PFSK-1 (cell line): ENCODE data around the gene FKBP1B.

Experiments used
- POLR2AphosphoS5 ChIP-seq: IDR thresholded peaks from 2 replicates; pipeline ENCODE4 v1.6.1; 2012; ENCODE audit warnings: low read depth, mild to moderate bottlenecking, control low read depth, low read length, moderate library complexity
- TAF1 ChIP-seq: IDR thresholded peaks from 2 replicates; pipeline ENCODE4 v1.6.1; 2012; ENCODE audit warnings: low read length, control low read depth, borderline replicate concordance; ENCODE audit not compliant: insufficient read depth
- TF ChIP-seq, protein P1 (sequence below), 2 experiments: IDR thresholded peaks; 2 replicates each; pipeline versions ENCODE4 v1.6.1 to v1.8.0; 2011 to 2012; ENCODE audit warnings: low read depth in 2 of 2, low read length in 2 of 2, control low read depth in 1 of 2, inconsistent platforms in 1 of 2, mild to moderate bottlenecking in 1 of 2, moderate library complexity in 1 of 2; ENCODE audit not compliant: insufficient read depth in 1 of 2

DNA sequence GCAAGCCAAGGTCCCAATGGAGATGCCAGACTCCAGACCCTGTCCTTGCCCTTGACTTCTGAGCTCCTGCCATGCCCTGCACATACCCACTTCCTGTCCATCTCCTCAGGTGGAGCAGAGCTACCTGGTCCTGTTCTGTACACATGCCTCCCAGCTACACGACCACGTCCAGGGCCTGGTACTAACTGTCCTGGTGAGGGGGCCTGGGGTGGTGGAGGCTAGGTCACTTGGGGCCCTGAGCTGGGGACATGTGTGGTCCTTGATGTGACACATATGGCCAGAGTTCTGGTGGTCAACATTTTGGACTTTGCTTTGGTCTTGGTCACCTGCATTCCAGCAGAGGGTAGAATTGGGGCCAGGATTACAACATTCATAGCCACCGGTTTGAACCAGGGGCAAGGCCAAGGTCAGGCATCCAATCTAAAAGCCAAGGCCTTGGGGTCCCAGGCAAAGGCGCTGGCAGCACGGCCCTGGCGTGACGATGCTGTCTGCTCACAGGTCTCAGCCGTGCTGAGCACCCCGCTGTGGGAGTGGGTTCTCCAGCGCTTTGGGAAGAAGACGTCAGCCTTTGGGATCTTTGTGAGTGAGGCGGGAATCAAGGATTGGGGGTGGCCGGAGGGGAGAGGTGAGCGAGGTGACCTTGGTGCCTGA, 27.1 kb upstream of the FKBP1B start:
- no peak for TF ChIP-seq POLR2AphosphoS5
- TF ChIP-seq, protein P1, sequence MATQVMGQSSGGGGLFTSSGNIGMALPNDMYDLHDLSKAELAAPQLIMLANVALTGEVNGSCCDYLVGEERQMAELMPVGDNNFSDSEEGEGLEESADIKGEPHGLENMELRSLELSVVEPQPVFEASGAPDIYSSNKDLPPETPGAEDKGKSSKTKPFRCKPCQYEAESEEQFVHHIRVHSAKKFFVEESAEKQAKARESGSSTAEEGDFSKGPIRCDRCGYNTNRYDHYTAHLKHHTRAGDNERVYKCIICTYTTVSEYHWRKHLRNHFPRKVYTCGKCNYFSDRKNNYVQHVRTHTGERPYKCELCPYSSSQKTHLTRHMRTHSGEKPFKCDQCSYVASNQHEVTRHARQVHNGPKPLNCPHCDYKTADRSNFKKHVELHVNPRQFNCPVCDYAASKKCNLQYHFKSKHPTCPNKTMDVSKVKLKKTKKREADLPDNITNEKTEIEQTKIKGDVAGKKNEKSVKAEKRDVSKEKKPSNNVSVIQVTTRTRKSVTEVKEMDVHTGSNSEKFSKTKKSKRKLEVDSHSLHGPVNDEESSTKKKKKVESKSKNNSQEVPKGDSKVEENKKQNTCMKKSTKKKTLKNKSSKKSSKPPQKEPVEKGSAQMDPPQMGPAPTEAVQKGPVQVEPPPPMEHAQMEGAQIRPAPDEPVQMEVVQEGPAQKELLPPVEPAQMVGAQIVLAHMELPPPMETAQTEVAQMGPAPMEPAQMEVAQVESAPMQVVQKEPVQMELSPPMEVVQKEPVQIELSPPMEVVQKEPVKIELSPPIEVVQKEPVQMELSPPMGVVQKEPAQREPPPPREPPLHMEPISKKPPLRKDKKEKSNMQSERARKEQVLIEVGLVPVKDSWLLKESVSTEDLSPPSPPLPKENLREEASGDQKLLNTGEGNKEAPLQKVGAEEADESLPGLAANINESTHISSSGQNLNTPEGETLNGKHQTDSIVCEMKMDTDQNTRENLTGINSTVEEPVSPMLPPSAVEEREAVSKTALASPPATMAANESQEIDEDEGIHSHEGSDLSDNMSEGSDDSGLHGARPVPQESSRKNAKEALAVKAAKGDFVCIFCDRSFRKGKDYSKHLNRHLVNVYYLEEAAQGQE (IDR thresholded peaks at IDR 0.05; ENCODE audit: insufficient read depth in 1 of 2, low read depth in 2 of 2, low read length in 2 of 2): no peak
- no peak for TF ChIP-seq TAF1
